KOPT-K1 (cell line): ENCODE measurements around the gene DOK7.

Experiments used
- H3K27ac ChIP-seq: fragments of 200-600 bp; sonication (generic); 2 replicates; pipeline ENCODE4 v1.5.1; 2016; ENCODE audit warnings: antibody characterized with exemption, mild to moderate bottlenecking, low read depth, low read length; ENCODE audit not compliant: poor library complexity, severe bottlenecking
- H3K36me3 ChIP-seq: fragments of 200-600 bp; sonication (generic); 2 replicates; pipeline ENCODE4 v1.5.1; 2017; ENCODE audit warnings: antibody characterized with exemption, mild to moderate bottlenecking, low read length, moderate library complexity; ENCODE audit not compliant: insufficient read depth
- H3K9me3 ChIP-seq: fragments of 200-600 bp; sonication (generic); 2 replicates; pipeline ENCODE4 v1.5.1; 2017; ENCODE audit warnings: antibody characterized with exemption, low read length, mild to moderate bottlenecking; ENCODE audit not compliant: insufficient read depth, poor library complexity, severe bottlenecking

Gene DOK7

DNA sequence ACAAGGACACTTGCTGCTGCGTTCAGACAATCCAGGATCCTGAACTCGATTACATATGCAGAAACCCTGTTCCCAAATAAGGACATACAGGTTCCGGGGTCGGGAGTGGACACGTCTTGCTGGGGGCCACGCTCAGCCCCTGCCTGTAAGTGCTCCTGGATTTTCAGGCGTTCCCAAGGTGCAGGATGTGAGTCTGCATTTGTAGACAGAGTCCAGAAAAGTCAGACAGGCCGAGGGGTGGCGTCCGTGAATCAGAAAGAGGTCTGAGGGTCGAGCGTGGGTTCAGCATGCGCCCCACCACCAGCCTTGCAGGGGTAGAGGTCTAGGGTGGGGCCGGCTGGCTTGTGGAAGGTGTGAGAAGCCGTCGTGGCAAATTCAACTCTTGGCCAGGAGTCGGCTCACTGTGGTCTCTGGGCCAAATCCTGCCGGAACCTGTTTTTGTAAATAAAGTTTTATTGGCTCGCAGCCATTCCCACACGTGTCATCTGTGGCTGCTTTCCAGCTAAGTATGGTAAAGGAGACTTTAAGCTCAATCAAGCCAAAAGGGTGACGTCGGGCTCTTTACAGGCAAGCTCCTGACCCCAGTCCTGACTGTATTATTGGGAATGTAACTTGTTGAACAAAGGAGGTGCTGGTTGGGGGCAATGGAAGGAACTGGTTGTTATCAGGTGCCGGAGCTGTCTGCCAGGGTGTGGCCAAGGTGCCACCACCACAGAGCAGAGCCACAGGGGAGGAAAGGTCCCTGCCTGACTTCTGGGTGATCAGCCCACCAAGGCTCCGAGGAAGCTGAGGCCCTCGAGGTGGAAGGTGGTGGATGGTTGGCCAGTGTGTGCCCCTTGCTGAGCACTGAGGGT, 7.4 kb downstream of the DOK7 start:
- H3K36me3 ChIP-seq: no peaks in the 10 kb centered on the region
- H3K27ac ChIP-seq: no peak overlapping the region
- H3K9me3 ChIP-seq: peaks cover 4% of the 10 kb centered on the region

DNA sequence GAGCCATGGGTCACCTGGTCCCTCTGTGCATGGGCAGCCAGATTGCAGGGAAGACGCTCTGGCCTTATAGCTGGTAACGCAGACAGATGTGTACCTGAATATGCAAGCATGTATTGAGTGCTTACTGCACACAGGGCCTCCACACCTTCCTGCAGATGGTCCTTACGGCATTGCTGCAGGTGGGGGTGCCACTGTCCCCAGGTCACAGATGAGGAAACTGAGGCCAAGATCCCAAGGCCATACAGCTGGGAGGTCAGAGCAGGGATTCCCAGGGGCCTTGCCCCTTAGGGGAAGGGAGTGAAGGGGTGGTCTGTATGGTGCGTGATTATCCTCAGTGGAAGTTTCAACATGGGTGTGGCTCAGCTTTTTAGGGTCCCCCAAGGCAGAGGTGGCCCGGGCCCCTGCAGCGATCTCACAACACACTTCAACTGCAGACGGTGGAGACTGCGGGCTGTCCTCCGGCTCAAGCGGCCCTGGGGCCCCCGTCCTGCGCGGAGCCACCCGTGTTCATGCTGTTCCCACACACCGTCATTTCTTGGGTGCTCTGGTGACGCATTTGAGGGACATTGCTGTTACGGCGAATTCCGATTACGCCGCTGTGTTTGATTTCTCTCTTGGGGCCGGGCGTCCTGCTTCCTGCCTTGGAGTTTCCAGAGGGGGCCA, 8.1 kb downstream of the DOK7 start:
- Histone ChIP-seq H3K9me3 (peaks cover 4% of the 10 kb centered on the region), H3K27ac (no peak overlapping the region), H3K36me3 (no peaks in the 10 kb centered on the region)

DNA sequence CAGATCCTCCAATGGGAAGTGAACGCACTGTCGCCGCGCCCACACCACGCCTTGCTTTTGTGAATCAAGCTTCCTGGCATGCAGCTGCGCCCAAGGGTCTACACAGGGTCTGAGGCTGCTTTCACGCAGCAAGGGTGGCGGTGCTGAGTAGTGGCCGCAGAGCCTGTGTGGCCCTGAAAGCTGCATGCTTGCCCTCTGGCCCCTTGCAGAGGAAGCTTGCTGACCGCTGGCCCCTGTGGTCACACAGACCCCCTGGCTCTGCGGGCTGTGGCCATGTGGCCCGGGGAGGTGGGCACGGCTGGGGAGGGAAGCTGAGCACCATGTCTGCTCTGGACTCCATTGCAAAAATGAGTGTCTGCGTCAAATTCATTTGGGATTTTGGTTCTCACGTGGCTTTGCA, 8.8 kb downstream of the DOK7 start:
- Histone ChIP-seq H3K36me3 (no peaks in the 10 kb centered on the region), H3K27ac (no peak overlapping the region), H3K9me3 (peaks cover 4% of the 10 kb centered on the region)

DNA sequence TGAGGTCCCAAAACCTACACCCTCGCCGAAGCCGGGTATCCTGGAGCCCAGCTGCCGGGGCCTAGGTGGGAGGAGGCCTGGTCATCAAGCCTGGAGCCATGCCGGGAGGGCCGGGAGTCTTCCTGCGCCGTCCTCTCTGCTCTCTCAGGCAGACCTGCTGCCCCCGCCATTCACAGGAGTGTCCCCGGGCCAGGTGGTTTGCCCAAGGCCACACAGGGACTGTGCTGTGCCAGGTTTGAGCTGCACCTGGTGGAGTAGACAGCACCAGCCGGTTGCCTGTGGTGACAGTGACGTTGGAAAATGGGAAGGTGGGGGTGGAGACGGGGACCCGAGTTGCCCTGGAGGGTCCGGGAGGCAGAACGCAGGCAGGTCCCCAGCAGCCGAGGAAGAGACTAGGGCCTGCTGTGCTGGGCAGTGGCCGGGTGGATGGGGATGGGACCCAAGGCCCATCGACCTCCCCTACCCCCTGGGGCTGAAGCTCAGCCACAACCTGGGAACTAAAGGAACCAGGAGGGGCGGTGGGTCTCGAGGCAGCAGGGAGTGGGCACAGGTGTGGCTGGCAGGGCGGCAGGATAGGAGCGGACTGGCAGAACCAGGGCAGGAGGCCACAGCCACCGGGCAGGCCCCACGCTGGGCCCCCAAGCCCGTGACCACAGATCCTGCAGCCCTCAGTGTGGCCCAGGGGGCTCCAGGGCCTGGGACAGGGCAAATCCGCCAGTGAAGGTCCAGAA, 9.5 kb downstream of the DOK7 start:
- no peaks in the 10 kb centered on the region for H3K36me3 ChIP-seq
- H3K27ac ChIP-seq: no peak overlapping the region
- H3K9me3 ChIP-seq: peaks cover 4% of the 10 kb centered on the region

DNA sequence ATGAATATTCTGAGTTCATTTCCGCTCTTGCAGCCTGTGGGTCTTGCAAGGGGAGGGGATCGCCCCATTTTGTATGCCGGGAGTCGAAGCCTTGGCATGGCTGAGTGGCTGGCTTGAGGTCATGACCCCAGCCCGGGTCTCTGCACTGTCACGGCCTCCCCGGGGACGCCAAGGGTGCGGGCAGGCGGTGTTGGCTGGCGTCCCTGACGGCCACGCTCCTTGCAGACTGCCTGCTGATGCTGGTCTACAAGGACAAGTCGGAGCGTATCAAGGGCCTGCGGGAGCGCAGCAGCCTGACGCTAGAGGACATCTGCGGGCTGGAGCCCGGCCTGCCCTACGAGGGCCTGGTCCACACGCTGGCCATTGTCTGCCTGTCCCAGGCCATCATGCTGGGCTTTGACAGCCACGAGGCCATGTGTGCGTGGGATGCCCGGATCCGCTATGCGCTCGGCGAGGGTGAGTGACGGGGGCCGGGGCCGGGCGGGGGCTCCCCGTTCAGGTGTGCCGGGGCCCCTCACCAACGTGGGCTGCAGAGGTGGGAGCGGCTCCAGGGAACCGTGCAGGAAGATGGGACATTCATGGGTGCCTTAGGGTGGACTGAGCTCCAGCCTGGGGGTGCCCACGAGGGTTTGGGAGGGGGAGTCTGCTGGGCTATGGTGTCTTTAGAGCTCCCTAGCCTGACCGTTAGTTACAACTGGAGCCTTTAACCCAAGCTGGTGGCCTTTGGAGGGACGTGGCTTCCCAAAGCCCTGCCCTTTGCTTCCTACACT, 10.3 kb downstream of the DOK7 start:
- Histone ChIP-seq H3K36me3 (no peaks in the 10 kb centered on the region), H3K27ac (no peak overlapping the region), H3K9me3 (peaks cover under 1% of the 10 kb centered on the region)

DNA sequence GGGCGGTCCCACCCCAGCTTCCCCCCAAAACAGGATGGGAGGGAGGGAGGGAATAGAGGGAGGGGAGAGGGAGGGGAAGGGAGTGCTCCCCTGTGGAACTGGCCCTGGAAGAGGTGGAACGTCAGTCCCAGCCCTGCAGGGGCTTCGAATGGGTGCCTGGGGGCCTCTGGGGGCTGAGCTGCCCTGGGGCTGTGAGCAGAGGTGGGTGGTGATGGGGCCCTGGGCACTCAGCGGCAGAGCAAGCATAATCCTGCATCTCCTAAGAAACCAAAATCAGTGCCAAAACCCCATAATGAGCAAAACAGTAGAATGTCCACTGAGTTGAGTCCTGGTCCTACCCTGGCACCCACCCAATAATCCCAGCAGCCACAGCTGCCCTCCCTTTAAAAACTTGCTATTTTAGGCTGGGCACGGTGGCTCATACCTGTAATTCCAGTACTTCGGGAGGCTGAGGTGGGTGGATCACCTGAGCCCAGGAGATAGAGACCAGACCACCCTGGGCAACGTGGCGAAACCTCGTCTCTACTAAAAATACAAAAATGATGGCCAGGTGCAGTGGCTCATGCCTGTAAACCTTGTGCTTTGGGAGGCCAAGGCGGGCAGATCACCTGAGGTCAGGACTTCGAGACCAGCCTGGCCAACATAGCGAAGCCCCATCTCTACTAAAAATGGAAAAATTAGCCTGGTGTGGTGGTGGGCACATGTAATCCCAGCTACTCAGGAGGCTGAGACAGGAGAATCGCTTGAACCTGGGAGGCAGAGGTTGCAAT, 11.1 kb downstream of the DOK7 start:
- Histone ChIP-seq H3K36me3 (no peaks in the 10 kb centered on the region), H3K9me3 (no peaks in the 10 kb centered on the region)

DNA sequence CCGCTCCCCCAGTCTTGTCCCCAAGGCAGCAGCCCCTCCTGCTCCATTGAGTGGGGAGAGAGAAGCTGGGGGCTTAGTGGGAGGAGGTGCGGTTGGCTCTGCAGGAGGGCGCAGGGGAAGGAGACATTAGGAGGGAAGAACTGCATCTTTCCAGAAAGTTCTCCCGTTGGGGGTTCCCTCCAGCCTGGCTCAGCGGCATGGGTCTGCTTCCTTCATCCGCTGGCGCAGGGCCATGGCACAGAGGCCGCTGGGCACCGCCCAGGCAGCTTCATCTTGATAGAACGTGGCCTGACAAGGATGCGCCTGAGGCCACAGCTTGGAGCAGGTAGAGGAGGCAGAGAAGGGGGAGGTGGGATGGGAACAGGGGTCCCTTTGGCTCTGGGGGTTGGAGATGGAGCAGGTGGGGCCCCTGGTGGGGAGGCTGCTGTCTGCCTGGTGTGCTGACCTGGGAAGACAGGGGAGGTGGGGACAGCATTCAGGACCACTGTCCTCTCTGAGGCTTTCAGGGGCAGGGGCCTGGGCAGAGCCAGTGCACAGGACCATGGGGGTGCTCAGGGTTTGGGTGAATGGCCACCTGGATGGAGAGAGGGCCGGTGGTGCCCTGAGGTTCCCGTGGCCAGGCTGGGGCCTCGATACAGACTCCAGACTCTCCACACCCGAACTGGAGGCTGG, 12.1 kb downstream of the DOK7 start:
- H3K36me3 ChIP-seq: no peaks in the 10 kb centered on the region
- H3K27ac ChIP-seq: no peak overlapping the region
- H3K9me3 ChIP-seq: no peaks in the 10 kb centered on the region

More for the DNA sequence above, 11.1 kb downstream of the DOK7 start:
- H3K27ac ChIP-seq: no peak overlapping the region

DNA sequence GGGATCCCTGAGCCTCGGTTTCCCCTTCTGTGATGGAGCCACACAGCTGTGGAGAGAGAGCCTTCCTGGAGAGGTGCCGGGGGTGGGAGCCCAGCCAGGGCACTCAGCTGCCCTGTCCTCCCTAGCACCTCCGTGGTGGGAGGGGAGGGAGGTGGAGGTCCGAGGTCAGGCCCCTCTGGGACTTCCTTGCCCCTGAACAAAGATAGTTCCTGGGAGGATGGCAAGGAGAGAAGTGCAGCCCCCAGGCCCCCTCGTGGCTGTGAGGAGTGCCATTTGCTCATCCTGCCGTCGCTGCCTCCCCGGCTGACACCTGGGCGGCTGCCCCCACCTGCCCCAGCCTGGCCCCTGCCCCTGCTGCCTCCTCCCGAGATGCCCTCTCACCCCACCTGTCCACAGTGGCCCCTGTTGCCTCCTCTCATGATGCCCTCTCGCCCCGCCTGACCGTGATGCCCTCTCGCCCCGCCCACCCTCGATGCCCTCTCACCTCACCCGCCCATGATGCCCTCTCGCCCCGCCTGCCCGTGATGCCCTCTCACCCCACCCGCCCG, 12.7 kb downstream of the DOK7 start:
- no peak overlapping the region for H3K27ac ChIP-seq
- H3K36me3 ChIP-seq: no peaks in the 10 kb centered on the region
- no peaks in the 10 kb centered on the region for H3K9me3 ChIP-seq

DNA sequence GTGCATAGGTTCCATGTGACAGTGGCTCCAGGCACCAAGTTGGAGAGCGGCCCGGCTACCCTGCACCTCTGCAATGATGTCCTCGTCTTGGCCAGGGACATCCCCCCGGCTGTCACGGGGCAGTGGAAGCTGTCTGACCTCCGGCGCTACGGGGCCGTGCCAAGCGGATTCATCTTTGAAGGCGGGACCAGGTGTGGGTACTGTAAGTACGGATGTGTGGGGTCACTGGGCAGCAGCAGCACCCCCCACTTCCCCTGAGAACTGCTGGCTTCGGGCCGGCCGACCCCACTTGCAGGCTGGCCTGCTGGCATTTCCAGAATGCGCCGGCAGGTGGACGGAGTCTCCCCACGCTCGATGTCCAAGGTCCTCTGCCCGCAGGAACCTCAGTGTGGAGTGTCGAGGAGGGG, 13.2 kb downstream of the DOK7 start:
- H3K9me3 ChIP-seq: no peaks in the 10 kb centered on the region
- H3K36me3 ChIP-seq: no peaks in the 10 kb centered on the region

DNA sequence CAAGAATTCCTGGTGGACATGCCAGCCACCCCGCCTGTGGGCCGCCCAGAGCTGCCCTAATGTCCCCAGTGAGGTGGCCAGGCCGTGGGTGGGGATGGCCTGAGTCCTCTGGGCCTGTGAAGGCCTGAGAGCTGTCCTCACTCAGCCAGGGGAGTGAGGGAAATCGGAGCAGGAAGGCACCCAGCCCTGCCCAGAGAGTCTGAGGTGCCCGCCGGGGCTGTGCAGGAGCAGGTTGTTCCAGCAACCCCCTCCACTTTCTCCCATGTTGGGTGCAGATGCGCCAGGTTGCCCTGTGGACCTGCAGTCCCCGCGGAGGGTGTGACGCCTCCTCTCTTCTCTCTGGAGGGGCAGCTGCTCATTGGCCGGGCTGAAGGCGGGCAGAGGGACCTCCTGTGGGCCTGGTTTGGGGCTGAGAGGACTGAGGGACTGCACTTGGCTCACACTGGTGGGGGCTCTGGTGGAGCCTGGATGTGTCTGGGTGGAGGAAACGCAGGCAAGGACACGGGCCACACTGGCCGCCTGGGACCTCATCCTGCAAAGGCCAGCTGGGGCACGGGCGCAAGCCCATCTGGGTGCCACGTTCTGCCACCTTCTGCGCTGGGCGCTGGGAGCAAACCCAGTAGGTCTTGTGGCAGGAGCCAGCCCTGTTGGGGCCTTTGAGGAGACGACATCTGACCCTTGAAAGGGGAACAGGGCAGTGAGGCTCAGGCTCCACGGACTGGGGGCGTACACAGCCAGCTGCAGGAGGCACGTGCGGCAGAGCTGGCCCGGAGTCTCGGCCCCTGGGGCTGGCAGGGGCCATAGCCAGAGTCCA, 14.0 kb downstream of the DOK7 start:
- Histone ChIP-seq H3K27ac (no peak overlapping the region), H3K9me3 (no peaks in the 10 kb centered on the region)

More for the DNA sequence above, 13.2 kb downstream of the DOK7 start:
- no peak overlapping the region for H3K27ac ChIP-seq

DNA sequence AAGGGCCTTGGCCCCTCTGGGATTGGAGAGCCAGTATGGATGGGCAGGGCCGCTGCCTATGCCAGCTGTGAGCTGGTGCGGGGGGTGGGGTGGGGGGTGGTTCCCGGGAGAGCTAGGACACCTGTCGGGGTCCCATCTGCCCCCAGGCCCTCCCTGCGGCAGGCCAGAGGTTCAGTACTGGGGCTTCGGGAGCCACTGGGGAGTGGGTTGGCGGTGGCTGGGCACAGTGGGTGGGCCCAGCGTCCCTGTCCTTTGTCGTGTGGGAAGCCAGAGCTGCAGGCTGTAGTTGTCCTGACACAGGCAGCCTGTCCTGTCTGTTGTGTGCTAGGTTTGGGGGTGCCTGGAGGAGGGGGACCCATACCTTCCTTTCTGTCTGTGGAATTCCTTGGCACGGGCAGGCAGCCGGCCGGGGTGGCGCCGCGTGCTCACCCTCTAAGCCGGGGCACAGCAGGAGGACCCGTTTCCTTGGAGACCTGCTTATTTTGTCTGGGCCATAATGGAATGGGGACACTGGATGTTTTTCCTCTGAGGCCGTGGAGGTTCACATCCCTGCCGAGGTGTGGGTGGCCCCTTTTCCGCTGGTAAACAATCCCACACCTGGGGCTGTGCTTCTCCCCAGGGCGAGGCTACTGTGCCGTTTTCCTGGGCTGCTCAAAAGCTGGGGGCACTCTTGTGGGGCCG, 14.8 kb downstream of the DOK7 start:
- Histone ChIP-seq H3K9me3 (no peaks in the 10 kb centered on the region), H3K36me3 (no peaks in the 10 kb centered on the region), H3K27ac (no peak overlapping the region)

More for the DNA sequence above, 14.0 kb downstream of the DOK7 start:
- H3K36me3 ChIP-seq: no peaks in the 10 kb centered on the region

DNA sequence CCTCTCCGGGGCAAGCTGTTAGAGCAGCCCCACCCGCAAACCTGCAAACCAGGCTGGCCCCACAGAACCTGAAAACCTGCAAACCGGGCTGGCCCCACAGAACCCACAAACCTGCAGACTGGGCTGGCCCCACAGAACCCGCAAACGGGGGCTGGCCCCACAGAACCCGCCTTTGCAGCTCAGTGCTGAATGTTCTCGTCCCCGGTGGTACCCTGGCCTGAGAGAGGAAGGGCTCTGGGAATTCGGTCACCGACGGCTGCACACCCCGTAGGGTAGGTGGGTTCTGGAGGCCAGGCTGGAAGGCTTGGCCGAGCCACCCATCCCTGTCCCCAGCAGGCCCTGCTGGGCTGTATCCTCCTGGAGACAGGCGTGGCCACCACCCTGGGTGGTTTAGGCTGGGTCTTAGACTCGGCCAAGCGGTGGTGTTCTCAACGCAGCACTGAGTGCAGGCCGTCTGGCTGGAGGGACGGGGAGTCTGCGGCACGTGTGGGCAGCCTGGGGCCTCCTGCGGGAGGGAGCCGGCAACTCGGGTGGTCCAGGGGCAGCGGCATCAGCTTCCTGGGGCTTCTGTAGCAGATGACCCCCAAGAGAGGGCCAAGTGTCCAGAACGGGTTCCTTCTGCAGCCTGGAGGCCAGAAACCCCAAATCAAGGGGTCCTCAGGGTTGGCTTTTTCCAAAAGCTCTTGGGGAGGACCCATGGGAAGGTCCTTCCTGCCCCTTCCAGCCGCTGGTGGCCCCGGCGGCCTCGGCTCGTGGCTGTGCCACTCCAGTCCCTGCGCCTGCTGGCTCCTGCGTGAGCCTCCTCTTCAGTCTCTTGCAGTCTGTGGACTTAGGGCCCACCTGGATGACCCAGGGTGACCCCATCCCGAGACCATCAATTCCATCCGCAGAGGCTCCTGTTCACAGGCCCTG, 15.6 kb downstream of the DOK7 start:
- no peaks in the 10 kb centered on the region for H3K36me3 ChIP-seq
- H3K9me3 ChIP-seq: no peaks in the 10 kb centered on the region
- H3K27ac ChIP-seq: no peak overlapping the region
